ENCODE data around the gene FXYD6.

FXYD6 gene

DNA sequence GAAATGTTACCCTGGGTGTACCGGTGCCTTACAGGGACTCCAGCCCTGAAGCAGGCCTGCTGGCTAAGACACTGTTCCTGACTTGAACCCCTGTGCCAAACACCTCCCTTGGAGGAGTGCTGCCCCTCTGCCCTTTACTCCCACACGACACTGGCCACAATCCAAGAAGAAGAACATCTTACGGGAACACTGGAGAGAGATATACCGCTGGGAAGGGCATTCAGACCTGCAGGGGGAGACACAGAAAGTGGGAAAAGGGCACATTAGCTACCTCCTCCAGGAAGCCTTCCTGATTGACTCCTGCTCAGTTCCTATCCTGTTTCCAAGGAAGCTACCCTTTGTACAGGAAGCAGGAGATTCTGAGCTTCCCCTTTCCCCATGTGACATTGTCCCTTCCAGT is 34.1 kb upstream of the FXYD6 start:
- DNase-seq = no peak

DNA sequence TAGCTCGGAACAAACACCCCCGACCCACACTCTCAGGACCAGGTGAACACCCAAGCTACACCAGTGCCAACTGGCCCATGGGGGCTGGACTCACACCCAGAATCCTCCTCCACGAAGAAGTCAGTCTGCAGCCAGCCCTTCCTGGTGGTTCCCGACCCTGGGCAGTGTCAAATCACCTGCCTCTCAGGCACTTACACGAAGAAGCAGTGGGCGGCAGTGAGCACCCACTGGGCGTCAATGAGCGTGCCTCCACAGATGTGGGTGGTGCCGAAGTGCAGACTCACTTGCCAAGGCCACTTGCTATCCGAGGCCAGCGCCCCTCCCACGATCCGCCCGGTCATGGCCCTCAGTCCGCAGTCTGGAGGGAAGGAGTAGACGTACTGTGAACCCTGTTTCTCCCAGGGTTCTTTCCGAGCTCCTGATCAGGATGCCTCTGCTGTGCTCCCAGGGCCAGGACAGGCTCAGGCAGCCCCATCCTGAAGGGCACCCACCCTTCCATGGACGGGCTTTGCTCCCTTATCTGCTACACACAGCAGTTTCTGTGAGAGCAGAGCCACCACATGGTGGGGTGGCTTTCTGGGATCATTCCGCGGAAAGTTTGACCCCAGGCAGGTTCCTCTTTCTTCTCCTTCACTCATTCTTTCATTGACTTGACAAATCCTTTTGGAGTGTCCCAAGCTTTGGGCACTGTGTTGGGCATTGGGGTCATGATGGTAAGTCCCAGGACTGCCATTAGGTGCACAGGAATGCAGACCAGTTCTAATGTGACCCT is 33.3 kb upstream of the FXYD6 start:
- DNase-seq = peak; percentile 68

DNA sequence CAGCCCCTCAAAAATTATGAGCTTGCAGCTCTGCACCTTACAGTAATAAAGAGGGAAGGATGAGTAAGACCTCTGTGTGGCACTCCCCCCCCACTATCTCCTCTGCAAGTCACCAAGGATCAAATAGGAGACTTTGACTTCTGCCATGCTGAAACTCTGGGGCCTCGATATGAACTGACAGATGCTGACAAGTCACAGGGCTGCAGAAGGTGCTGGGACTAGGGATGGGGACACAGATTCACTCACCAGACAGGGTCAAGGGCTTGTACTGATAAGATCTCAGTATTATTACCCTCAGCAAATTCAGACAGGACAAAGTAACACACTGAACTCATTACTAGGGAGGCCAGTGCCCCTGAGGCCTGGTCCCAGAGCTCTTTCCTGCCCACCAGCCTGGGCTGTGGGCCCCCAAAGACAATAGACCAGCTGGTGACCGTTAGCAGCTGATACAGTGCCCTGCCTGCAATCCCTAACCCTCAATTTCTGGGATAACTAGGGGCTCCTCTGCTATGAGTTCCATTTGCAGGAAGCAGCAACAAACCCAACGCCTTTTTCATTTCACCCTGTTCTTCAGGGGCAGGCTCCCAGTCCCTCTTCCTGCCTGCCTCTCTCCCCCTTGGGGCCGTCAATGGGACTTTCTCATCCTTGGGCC is 32.6 kb upstream of the FXYD6 start:
- DNase-seq = peak; percentile 39

DNA sequence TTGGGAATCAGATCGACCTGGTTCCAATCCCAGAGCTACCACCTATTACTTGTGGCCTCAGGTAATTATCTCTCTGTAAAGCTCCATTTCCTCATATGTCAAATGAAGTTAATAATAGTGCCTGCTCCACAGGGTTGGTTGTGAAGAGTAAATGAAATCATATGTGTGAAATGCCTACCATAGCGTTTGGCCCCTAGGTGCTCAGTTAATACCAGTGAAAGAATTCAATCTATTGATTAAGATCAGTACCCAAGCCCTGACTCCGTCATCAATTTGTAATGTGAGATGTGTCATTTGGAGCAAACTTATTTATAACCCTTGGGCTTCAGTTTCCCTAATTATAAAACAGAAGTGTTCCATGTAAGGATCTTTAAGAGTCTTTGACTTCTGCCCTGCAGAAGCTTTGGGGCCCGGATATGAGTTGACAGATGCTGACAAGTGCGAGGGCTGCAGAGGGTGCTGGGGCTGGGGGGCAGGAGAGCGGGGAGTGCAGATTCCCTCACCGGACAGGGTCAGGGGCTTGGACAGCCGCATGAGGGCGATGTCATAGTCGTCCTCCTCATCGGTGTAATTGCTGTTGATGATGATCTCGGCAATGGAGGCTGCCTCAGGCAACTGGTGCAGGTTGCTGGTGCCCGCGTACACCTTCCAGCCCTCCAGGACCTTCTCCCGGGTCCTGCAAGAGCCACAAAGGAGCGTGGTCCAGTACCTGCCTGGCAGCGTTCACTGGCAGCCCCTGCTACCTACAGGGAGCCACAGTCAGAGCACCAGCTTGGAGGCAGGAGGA is 31.8 kb upstream of the FXYD6 start:
- peak; percentile 10 for DNase-seq

DNA sequence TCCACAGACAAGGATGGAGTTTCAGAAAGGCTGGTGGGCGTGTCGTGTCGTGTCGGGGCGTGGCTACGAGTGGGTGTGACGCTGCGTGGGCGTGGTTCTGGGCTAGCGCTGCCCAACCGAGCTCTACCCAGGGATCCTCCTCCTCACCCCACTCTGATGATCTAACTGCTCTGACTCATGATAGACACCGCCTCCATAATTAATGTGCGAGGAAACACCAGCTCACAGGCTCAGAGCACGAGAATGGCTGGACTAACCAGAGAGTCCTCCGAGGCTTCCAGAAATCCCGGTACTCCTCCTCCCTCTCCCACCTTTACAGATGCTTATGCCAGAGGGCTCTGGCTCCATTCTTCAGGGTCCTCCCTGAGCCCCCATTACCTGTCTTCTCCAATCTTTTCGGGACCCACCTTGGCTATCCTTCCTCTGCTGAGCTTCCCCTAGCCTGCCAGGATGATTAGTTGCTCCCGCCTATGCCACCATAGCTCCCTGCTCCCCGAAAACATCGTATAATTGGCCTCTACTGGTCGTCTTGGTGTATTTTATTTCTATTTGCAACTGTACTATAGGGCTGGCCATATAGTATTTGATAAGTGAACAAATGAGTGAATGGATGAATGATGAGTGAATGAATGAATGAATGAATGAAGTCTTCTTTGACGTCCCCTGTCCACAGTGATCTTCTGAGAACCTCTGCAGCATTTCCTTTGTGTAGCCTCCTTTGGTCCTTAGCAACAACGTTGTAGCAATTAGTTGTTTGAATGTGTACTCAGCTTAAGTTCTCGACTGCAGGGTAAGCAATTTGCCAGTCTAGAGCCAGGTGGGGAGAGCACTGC is 31.0 kb upstream of the FXYD6 start:
- DNase-seq = peak; percentile 95

DNA sequence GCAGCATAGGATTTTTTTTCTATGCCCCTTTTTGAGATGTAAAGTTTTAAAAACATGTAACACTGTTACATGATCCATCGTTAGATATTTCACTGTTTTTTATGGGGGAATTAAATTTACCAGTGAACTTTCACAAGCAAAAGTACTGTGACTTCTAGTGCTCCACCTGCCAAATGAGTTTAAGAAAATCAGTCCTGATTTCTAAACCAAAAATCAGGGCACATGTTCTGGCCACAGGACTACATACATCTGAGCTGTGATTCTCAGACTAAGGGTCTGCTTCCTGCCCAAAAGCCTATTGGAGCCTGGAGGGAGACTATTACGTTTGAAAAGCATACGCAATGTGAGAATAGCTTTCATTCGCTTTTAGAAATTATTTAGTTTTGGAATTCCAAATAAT is 30.3 kb upstream of the FXYD6 start:
- no peak for DNase-seq

DNA sequence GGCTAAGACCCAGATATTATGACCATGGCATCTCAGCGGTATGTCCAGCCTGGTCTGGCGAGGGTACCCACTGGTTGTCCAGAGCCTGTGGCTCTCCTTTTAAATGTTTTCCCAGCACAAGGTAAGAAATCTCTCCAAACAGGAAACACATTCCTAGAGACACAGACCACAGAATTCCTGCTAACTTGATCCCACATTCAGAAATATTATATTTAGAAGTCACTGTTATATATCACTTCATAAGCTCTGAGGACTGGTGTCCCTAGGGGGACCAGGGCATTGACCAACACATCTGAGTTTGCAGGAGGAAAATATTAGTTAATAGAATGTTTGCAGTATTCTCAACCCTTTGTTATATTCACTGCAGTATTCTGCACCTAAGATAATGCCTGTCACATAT is 29.7 kb upstream of the FXYD6 start:
- no peak for DNase-seq

DNA sequence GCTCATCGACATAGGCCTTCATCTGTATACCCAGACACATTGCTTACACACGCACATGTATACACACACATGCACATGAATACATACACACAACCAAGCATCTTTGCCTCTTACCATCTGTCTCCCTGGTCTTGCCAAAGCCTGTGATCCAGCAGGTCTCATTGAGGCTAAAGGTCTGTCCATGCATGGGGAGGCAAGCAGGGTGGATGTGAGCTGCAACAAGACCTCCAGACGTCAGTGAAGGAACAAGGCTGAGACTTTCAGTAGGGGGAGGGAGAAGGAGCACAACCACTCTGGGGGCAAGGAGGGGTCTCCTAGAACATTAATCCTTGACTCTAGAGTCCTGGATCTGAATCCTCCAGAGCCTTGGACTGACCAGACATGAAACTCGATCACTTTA is 29.1 kb upstream of the FXYD6 start:
- no peak for DNase-seq

DNA sequence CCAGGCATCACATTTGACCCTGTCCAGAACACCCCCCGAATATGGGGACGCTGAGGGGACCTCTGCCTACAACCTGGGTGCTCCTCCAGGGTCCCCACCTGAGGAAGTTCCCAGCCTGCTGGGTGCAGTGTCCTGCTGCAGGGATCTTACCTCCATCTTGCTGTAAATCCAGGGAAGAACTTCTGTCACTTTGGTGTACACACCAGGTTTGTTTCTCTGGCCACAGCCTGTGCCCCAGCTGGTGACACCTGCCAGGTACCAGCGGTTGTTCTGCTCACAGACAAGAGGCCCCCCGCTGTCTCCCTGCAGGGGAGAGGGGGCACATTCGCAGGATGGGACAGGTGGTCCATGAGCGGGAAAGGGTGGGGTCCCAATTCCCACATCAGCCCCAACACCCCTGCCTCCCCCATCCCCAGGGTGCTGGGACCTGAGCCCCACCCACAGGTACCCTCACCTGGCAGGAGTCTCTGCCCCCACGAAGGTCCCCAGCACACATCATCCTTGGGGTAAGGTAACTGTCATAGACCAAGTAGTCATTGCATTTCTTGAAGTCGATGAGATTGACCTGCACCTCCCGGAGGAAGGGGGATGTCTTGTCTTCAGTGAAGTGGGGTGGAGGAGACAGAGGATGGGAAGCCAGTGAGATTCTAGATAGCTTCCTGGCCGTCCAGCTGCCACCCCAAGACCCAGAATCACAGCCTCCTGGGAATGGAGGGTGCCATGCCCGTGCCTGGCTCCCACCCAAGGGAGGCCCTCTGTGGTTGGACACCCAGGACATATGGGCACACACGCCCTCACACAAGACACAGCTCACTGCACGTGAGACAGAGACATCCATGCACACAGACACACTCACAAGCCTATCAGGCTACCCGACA is 27.3 kb upstream of the FXYD6 start:
- no peak for DNase-seq

DNA sequence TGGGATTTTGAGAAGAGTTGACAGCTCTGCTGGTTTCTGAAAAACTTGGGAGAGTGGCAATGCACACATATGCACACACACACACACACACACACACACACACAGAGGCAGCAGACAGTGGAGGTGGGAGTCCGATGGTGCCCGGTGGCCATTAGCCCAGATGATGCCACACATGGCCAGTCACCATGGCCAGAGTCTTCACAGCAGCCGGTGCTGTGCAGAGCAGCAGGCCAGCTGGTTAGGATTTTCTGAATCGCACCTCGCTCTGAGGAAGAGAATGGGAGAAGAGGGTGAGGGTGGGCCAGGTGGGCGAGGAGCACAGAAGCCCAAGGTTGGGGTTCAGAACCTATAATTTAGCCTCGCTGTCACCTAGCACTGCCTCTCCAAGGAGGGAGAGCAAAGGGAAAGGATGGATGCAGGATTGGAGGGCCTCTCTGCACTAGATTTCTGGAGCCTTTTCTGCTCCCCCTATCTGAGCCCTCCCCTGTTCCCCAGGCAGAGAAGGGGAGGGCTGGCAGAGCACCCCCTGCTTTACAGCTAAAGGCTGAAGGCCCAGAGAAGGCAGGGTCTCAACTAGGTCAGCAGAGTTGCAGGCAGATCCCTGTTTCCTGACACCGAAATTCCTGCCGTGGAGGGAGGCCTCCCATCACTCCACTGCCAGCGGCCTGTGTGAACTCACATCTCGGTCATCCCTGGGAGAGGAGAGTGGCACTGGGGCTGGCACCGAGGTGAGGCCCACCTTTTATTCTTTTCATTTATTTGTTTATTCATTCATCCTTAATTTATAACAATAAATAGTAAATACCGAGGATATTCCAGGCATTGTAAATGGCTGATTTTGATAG is 25.8 kb upstream of the FXYD6 start:
- DNase-seq = no peak

DNA sequence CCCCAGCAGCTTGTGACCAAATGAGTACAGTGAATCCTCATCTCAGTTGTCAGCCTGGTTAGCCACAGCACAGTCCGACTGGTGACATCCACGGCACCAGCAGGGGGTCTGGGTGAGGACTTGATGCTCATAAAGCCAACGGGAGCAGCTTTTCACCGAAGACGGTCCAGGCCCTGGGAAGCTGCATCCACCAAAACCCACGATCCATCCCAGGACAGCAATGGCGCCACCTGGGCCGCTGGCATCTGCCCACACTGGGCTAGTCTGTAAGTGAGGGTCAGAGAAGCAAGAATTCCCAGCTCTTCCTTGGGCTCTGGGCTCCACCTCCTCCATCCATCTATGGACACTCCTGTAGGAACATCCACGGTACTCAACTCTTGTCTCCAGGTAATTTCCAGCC is 25.1 kb upstream of the FXYD6 start:
- no peak for DNase-seq

DNA sequence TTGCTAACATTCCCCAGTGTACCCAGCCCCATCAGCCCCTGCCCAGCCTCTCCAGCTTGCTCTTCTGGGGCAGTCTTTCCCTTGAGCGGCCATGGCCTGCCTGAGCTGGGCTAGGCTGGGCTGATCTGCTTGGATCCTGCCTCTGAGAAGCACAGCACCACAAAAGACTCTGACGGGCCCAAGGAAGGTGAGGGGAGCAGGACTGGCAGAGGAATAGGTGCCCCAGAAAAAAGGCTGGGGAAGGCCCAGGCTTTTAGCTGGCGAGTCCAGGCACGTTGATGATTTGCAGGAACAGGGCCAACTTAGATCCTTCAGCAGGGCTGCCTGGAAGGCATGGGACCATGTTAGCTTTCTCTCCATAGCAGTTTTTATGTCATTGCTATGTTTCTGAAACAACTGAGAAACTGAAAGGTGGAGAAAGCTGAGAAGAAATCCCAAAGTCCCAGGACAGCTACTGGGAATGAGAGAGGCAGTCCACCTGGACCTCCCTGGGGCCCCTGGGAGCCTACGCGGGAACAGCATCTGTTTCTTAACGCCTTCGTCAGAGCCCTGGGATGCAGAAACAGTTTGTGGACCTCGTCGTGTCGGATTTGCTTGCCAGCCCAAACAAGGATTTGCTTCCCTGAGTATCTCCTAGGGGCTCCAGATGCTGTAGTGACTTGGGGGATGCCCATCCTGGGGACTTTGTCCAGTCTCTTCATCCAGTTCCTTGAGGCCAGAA is 24.4 kb upstream of the FXYD6 start:
- no peak for DNase-seq

DNA sequence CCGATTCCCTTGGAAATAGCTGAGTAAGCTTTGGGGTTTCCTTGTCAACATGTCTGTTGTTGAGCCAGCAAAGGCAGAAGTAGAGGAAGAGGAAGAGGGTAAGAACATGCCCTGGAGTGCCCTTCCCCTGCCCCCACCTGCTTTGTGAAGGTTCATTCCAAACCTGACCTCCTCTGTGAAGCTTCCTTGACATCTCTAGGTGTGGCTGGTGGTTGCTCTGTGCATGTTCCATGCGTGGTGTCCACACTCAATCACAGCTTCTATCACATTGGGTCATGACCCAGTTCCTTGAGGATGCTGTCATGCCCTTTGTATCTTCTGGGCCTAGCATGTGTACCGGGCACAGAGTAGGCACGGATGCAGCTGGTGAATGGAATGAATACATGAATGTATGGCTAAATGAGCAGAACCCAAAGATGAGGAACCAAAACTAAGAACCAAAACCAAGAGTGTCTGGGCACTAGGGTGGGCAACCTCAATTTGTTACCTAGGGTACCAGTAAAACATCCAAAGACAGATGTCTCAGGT is 23.7 kb upstream of the FXYD6 start:
- peak; percentile 33 for DNase-seq

DNA sequence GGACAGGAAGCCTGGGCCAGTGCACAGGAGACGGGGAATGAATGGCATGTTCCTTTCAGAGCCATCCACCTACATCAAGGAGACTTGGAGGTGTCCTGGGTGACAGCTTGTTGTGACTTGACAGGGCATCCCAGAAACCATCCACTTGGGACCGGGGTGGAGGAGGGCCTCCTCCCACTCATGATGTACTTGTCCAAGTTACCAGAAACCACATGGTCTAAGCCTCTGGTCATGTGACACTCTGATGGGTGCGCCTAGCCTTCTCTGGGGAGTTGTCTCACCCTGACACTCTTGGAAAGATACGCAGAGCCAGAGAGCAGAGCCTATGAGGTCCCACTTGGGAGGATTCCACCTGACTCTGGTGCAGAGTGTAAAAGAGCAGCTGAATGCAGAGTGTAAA is 21.6 kb upstream of the FXYD6 start:
- no peak for DNase-seq

DNA sequence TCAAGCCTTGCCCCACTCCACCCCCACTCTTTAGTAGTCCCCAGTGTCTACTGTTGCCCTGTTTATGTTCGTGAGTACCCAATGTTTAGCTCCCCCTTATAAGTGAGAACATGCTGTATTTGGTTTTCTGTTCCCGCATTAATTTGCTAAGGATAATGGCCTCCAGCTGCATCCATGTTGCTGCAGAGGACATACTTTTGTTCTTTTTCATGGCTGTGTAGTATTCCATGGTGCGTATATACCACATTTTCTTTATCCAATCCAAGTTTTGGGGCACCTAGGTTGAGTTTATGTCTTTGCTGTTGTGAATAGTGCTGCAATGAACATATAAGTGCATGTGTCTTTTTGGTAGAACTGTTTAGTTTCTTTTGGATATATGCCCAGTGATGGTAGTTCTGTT is 16.2 kb upstream of the FXYD6 start:
- no peak for DNase-seq

DNA sequence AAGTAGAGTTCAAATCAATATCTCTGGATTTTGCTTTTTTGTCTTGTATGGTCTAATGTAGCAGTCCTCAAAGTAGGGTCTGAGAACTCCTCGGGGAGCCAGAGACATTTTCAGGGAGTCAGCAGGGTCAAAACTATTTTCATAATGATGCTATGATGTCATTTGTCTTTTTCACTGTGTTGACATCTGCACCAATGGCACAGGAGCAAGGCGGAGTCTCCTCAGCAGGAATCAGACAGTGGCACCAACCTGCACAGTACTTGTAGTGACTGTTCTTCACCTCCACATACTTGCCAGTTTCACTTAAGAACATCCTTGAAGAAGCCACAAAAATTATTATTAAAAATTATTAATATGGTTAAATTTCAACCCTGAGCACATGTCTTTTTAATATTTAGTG is 14.9 kb upstream of the FXYD6 start:
- DNase-seq = no peak

DNA sequence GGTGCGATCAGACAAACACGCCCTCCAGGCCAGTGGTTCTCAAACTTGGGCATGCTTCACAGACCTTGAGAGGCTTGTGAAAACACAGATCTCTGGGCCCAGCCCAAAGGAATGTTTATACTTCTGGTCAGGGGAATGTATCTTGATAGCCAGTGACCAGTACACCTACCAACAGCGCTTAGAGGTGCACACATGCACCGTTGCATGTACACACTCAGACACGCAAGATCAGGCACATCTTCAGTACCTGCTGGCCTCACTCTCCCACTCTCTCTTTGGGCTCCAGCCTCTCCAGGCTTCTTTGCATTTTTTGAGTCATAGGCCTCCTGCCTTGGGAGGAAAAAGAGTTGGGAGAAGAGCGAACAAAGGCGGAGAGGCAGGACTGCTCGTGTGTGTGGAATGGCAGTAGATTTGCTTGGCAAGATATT is 11.7 kb upstream of the FXYD6 start:
- no peak for DNase-seq

DNA sequence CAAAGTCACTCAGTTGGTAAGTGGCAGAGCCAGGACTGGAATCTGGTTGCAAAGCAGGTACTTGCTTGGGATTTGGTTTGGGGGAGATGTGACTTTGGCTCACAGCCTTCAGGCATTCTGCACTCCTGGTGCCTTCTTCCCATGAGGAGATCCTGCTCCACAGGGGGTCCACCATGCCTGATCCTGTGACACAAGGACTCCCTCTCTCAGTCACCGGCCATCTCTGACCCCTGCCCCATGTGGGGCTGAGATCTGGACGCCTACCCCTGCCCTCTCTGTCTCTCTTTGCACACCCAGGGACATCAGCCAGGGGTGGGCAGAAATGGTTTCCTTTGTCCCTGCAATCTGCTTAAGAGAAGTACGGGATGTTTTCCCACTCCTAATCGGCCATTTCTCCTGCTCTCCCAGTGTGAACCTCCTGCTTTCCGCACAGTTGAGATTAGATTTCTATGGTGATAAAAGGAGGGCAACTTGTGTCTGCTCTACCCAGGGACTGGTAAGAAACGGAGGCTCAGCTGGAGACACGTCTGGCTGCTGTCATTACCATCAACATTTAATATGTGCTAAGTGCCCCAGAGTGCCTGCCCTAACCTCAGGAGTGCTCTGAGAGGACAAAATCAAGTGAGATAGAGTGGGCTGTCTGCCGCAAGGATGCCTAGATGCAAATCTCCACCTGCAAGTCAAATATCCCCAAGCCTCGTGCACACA is 11.1 kb upstream of the FXYD6 start:
- no peak for DNase-seq

DNA sequence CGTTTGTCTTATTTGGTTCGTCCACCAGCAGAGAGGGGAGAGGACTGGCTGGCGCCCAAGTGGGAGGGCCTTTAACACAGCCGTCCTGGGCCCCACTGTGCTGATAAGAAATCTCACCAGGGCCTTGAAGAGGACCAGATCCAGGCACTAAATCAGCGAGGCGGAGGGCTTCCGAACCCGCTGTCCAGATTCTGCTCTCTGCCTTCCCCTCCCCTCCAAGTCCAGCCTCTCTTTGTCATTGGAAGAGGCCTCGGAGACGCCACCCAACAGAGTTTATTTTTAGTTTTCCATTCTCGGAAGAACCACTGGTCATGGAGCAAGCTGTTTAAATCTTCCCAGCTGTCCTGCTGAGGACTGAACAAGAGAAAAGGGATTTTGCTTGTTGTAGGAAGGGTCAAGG is 9.3 kb upstream of the FXYD6 start:
- DNase-seq = no peak
